ENCODE results near the gene IFT88.

The IFT88 gene

DNA sequence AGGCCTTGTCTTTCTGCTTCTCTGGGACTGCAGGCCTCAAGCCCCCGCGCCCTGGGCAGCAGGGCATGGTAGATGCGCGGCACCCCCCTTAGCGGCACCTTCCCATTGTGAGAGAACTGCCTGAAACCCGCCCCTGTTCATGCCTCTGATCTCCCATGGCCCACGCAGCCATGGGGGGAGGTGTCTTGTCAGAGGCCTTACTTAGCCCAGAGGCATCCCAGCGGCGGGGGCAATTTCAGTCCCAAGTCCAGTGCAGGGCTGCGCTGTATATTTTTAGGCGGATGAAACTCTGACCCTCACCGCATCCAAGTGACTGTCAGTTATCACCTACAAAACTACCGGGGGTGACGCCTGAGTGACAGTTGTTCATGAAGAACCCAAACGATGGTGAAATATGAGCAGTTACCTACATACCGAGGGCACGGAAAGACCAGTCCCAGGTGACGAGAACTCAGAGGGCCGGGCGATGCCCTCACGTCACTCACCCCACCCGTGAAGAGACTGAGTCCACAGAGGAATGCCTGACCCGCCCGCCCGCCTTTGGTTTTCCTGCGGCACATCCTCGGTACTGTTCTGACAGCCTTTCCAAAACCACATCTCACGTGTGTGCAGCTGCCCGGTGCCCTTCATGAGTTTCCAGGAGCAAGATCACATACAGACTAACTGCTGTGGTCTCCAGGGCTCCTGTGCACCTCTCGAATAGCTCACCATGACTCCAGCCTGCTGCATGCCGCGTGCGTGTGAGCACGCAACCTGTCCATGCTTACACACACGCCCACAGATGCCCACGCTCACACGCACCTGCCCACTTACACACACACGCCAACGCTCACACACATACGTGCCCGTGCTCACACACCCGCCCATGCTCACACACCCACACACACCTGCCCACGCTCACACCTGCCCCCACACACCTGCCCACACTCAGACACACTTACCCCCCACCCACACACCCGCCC lies 150.9 kb downstream of the IFT88 start:
- DNase-seq, result no peak

DNA sequence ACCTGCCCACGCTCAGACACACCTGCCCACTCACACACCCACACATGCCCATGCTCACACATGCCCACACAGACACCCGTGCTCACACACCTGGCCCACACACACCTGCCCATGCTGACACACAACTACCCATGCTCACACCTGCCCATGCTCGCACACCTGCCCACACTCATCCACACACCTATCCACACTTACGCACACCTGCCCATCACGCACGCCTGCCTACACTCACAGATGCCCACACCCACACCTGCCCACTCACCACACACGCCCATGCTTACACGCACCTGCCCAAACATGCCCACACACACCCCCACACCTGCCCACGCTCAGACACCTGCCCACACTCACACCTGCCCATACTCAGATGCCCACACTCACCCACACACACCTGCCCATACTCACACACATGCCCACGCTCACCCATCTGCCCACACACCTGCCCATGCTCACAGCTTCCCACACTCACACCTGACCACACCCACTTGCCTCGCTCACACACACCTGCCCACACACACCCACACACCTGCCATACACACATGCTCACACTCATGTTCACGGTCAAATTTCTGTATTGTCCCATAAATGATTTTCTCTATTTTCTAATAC lies 152.1 kb downstream of the IFT88 start:
- no peak for DNase-seq

DNA sequence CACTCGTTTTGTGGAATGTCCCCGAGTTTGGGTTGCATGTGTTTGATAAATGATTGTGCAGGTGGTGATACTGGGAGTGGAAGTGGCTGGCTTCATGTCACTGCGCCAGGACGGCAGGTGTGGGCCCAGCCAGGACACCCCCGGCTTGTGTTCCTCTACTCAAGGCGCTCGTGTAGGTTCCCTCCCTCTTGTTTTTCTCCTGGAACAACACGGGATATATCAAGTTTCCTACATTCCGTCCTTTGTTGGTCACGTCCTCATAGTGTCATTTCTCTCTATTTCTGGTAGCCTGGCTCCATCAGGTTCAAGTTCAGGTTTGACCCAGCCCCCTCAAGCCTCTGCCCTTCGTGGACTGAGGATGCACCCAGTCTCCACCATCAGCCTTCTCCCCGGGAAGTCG lies 152.8 kb downstream of the IFT88 start:
- no peak for DNase-seq

DNA sequence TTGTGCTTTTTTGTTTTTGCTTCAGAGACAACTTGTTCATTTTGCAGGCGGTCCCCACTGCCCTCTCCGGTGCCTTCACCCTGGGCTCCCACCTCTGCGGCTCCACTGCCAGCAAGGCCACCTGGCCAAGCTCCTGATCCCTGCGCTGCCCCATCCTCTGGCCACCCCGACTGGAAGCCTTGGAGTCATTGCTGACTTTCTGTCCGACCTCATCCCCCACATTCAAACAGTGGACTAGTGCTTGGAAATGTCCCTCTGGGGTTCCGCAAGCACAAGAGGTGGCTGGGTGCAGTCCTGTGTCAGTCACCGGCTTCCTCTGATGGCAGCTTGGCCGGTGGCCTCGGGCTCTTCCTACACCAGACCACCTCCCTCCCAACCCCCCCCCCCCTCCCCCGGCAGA lies 153.5 kb downstream of the IFT88 start:
- DNase-seq, result no peak

DNA sequence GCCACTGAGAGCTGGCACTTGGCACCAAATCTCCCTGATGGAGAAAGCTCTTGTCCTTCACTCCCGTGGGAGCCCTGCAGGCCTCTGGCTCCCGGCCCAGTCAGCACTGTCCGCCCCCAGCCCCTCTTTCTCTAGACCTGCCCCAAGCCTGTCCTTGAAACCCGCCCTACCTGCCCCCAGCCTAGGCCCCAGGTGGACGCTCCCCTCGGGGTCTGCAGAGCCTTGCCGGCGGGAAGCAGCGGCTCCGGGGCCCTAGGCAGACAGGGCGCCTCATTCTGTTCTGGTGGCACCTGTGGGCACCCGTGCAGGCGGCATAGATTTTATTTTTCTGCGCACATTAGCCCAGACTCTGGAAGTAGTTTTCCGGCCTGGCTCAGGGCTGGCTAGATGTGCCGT lies 154.1 kb downstream of the IFT88 start:
- no peak for DNase-seq

DNA sequence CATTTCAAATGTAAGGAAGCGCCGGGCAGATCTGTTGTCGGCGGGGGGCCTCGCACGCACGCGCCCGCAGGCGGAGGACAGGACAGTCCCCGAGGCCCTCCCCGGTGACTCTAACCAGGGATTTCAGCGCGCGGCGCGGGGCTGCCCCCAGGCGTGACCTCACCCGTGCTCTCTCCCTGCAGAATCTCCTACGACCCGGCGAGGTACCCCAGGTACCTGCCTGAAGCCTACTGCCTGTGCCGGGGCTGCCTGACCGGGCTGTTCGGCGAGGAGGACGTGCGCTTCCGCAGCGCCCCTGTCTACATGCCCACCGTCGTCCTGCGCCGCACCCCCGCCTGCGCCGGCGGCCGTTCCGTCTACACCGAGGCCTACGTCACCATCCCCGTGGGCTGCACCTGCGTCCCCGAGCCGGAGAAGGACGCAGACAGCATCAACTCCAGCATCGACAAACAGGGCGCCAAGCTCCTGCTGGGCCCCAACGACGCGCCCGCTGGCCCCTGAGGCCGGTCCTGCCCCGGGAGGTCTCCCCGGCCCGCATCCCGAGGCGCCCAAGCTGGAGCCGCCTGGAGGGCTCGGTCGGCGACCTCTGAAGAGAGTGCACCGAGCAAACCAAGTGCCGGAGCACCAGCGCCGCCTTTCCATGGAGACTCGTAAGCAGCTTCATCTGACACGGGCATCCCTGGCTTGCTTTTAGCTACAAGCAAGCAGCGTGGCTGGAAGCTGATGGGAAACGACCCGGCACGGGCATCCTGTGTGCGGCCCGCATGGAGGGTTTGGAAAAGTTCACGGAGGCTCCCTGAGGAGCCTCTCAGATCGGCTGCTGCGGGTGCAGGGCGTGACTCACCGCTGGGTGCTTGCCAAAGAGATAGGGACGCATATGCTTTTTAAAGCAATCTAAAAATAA lies 154.7 kb downstream of the IFT88 start:
- DNase-seq, result no peak

DNA sequence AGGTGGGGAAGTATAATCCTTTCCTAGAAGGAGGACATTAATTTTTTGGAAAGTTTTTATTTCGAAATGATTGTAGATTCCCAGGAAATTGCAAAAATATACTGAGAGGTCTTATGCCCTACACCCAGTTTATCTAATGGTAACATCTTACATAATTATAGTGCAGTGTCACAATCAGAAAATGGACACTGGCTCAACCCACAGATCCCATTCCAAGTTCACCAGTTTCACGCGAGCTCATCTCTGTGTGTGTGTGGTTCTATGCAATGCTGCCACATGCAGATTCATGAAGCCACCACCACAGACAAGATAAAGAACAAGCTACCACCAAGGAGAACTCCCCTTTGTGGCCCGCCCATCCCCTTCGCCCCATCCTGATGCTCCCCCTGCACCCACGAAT lies 160.9 kb downstream of the IFT88 start:
- no peak for DNase-seq

DNA sequence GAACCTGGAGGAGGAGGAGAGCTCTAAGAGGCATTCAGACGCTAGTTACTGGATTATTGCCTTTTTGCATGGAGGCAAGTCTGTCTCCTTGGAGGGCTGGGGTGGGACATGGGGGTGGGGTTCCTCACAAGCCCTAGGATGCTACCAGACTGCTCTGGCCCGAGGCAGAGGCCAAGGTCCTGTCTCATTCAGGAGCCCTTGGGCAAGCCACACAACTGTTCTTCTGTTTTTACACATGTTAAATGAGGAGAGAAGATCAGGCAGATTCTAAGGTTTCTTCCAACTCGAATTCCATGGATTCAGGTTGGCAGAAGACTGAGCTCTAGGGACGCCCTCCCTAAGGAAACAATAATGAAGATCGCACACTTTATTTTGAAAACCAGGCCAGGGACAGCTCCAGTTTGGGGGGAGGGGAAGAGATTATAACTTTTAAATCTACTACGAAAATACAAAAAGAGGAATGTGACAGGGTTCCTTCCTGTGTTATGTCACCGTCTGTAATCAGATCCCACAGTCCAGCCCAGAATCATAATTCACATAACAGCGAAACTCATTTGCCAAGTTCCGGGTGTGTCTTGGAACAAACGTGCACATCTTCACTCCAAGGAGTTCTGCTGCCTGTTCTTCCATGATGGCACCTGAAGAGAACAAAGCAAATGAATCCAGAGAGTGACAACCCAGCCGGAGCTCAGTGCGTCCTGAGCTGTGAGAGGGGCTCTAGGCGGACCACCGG lies 161.8 kb downstream of the IFT88 start:
- DNase-seq, result no peak

DNA sequence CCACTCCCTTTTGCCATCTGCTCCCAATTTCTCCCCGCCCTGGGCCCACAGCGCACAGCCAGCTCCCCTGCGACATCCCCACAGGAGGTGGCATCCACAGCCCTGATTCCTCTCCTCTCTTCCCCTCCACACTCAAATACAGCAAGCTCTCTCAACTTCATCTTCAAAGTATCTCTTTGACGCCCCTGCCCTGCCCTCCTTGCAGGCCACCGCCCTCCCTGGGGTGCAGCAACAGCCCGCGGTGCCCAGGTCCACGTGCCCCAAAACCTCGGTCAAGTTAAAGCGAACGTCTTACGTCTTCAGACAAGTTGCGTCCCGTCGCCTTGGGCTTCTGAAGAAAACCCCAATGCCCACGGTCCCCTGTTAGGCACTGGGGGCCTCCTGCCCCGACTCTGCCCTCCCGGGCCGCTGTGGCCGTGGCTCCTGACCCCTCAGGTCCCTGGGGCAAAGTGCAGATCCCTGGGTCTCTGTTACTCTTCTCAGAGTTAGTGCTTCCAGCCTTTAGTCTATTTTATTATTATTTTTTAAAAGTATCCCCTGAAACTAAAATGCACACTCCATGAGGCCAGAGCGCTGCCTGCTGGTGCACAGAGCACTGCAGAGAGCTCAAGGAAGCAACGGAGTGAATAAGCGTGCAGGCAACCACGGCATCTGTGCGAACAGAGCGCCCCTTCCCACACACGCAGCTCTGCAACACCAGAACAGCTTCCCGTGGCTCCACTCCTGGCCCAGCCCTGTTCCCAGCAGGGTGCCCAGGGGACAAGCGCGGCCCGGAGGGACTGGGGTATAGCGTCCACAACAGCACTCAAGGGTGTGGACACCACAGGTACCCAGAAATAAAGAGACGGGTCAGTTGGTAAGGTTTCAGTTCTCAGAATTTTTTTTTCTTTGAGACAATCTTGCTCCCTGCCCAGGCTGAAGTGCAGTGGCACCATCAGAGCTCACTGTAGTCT lies 163.0 kb downstream of the IFT88 start:
- DNase-seq, result no peak

DNA sequence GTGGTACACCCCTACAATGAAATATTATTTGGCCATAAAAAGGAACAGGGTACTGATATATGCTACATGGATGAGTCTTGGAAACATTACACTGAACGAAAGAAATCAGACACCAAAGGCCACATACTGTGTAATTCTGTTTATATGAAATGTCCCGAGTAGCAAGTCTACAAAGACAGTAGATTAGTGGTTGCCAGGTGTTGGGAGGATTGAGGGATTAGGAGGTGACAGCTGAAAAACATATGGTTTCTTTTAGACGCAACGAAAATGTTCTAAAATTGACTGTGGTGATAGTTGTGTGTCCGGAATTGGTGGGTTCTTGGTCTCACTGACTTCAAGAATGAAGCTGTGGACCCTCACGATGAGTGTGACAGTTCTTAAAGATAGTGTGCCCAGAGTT lies 171.7 kb downstream of the IFT88 start:
- no peak for DNase-seq

DNA sequence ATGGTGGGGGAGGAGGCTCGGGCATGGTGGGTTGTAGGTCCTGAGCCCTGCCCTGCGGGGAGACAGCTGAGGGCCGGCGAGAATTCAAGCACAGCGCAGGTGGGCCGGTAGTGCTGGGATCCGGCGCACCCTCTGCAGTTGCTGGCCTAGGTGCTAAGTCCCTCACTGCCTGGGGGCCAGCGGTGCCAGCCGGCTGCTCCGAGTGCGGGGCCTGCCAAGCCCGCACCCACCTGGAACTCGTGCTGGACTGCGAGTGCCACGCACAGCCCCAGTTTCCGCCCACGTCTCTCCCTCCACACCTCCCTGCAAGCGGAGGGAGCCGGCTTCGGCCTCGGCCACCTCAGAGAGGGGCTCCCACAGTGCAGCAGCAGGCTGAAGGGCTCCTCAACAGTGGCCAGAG lies 173.1 kb downstream of the IFT88 start:
- no peak for DNase-seq
